Bronchial epithelial cell (primary cell): ENCODE measurements around the gene MRPS2. TPM values are rescaled to one million over a fixed set of nuclear protein-coding genes. Genes with fewer than 3 reads are reported as not detected.
A peak's percentile ranks its signal among the peaks of the same experiment; 100 is the strongest.

ENCODE experiments used
- DNase-seq: peaks from one replicate; pipeline ENCODE4 v3.0.0-alpha.2; 2010; ENCODE audit warnings: low read depth
- FAIRE-seq: peaks from 2 replicates; lab custom pipeline; 2011; peaks lifted over from hg19 to GRCh38; lab: Jason Lieb, UNC
- H3K27me3 ChIP-seq: 2 replicates; pipeline ENCODE4 v1.5.1; 2011; ENCODE audit warnings: low read length; ENCODE audit not compliant: control insufficient read depth, insufficient read depth
- H3K36me3 ChIP-seq: 2 replicates; pipeline ENCODE4 v1.5.1; 2011; ENCODE audit warnings: low read length; ENCODE audit not compliant: control insufficient read depth, insufficient read depth
- H3K4me3 ChIP-seq: 2 replicates; pipeline ENCODE4 v1.5.1; 2011; ENCODE audit warnings: mild to moderate bottlenecking, low read depth, low read length, control low read depth
- total RNA-seq: library from RNA; depleted of rRNA; stranded (reverse); fragments of >200 nt; gene quantifications from 2 replicates; pipeline ENCODE4 v1.2.1, GENCODE V29; 2014
- TF ChIP-seq, protein P1 (sequence below): IDR thresholded peaks from 2 replicates; pipeline ENCODE4 v1.5.1; 2011; ENCODE audit warnings: mild to moderate bottlenecking, moderate library complexity, low read length, control low read depth, inconsistent platforms; ENCODE audit not compliant: insufficient read depth, severe bottlenecking

MRPS2 gene
- total RNA-seq, 1 donor from 2014 or later, result 15.5 TPM

DNA sequence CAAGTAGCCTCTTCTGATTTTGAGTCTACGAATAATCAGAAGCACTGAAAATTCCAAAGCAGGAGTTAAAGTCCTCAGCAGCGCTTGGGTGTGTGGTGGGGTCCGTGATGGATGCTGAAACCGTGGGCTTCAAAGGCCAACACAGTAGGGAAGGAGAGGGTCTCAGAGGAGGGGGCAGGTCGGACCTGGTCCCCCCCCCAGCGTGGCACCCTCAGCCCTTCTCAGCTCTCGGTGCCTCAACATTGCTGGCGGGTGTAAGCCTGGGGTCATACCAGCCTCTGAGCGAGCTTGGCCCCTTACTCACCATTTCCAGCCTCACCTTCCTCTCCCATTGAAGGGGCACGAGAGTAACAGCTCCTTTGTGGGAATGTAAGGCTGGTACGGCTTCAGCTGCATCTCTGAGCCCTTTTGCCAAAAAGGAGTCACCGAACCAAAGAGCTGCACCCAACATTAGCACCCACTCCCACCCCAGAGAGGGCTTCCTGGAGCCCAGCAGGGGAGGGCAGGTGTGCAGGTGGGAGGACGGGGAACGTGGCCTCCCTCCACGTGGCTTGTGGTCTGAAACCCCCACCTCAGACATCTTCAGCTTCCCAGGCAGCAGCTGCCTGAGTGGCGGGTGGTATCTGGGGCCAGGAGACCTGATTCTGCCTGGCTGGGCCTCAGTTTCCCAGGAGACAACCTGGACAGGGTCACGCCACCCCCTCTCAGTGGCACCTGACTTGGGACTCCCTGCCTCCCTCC is 14.0 kb downstream of the MRPS2 start:
- no peak for FAIRE-seq
- no peak overlapping the region for H3K4me3 ChIP-seq
- no peaks in the 10 kb centered on the region for H3K36me3 ChIP-seq
- DNase-seq, result no peak
- TF ChIP-seq, protein P1, sequence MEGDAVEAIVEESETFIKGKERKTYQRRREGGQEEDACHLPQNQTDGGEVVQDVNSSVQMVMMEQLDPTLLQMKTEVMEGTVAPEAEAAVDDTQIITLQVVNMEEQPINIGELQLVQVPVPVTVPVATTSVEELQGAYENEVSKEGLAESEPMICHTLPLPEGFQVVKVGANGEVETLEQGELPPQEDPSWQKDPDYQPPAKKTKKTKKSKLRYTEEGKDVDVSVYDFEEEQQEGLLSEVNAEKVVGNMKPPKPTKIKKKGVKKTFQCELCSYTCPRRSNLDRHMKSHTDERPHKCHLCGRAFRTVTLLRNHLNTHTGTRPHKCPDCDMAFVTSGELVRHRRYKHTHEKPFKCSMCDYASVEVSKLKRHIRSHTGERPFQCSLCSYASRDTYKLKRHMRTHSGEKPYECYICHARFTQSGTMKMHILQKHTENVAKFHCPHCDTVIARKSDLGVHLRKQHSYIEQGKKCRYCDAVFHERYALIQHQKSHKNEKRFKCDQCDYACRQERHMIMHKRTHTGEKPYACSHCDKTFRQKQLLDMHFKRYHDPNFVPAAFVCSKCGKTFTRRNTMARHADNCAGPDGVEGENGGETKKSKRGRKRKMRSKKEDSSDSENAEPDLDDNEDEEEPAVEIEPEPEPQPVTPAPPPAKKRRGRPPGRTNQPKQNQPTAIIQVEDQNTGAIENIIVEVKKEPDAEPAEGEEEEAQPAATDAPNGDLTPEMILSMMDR, result no peak
- no peaks in the 10 kb centered on the region for H3K27me3 ChIP-seq

DNA sequence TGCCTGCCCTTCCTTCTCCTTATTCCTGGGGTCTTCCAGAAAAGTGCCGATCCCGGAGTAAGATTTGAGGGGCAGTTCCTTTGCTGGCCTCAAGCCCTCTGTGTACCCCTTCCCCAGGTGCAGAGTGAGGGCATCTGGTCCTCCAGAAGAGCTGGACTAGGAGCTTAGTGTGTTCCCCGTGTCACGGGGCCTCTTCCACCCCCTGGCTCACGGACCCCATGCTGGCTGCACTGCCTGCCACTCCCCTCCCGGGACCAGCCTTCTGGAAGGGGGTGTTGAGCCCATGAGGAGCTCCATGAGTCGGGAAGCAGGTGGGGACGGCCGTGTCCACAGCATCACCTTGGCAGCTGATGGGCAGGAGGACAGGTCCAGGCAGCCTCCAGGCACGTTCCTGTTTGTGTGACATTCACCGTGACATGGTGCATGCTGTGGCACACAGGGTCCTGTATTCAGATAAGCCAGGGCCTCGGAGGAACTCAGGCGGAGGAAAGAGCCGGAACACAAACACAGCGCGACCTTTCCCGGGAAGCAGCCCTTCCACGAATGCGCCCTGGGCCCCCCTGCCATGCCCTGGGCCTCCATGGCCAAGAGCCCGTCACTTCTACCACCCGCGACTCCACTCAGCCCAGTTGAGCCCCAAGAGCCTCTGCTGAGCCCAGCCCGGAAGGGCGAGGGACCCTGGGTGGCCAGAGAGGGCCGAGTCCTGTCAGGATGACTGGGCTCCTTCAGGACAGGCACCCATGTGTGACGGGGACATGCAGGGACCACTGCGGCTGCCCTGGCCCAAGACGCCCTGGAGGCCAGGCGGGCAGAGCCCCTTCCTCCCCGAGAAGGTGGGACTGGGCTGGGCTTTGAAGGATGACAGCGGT is 14.8 kb downstream of the MRPS2 start:
- no peaks in the 10 kb centered on the region for H3K36me3 ChIP-seq
- TF ChIP-seq, protein P1, result no peak
- no peak overlapping the region for H3K4me3 ChIP-seq
- no peaks in the 10 kb centered on the region for H3K27me3 ChIP-seq
- DNase-seq, result no peak
- FAIRE-seq, result no peak

DNA sequence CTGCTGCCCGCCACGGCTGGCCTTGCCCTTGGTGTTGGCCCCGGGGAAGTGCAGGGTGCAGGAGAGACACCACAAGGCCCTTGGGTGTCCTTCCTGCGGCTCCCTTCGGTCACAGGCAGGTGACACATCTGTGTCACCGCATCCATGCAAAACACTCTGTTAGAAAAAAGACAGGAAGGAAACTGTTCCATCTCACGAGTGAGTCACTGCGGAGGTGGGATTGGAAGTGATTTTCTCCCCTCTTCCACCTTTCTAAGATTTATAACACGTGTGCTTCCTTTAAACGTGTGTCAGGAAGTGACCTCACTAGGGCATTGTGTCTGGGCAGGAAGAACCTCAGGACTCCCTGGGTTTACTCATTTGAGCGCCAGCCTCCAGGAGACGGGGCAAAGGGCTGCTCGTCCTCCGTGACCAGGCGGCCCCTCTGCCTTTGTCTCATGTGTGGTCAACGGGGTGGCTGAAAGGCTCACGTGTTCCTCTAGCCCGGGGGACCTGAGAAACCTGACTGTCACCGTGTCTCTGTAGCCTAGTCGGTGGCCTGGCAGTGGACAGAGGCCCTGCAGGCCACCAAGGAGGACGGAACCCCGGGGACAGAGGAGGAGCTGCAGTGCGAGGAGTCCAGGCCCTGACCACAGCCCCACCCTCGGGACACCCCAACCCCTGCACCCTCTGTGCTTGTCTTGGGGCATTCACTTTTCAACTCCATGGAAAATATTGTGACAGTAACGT is 15.8 kb downstream of the MRPS2 start:
- TF ChIP-seq, protein P1, result no peak
- DNase-seq (no peak), FAIRE-seq (no peak)

DNA sequence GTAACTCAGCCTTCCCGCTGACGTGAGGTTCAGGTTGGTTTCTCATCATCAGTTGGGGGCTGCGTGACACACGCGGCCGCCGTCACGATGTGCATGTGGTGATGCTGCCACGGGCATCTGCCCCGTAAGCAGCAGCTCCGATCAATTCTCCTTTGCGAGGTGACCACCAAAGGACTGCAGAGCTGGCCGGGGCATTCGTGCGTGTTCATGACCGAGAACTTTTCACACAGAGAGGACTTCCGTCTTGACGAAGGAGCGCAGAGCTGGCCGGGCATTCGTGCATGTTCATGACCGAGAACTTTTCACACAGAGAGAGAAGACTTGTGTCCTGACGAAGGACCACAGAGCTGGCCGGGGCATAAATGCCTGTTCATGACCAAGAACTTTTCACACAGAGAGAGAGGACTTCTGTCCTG is 16.9 kb downstream of the MRPS2 start:
- TF ChIP-seq, protein P1, result no peak
- Histone ChIP-seq H3K27me3 (no peaks in the 10 kb centered on the region), H3K4me3 (no peak overlapping the region), H3K36me3 (no peaks in the 10 kb centered on the region)
- FAIRE-seq (no peak), DNase-seq (no peak)

More for the DNA sequence above, 15.8 kb downstream of the MRPS2 start:
- H3K36me3 ChIP-seq, result no peaks in the 10 kb centered on the region
- H3K27me3 ChIP-seq, result no peaks in the 10 kb centered on the region
- H3K4me3 ChIP-seq, result no peak overlapping the region

DNA sequence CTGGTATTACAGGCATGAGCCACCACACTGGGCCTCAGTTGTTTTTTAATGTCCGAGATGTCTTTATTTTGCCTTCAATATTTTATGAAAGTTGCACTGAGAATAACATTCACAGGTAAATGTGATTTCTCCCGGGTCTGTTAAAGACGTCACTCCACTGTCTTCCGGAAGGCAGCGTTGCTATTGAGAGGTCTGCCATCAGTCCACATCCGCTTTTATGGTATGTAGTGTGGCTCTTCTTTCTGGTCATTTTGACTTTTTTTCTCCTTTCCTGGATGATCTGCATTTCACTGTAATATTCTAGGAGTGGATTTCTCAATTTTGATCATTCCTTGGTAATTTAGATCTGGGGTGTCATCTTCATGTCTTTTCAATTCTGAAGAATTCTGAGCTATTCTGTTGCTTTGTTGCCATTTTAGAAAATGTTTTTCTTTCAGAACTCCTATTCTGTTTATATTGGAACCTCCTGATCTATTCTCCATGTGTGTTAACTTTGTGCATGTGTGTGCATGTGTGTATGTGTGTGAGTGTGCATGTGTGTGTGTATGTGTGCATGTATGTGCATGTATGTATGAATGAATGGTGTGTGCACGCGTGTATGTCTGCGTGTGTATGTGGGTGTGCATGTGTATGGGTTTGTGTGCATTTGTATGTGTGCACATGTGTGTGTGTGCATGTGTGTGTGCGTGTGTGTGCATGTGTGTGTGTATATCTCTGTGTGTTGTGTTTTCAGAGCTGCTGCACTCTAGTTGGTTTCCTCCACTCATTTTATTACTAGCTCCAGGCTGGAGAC is 18.9 kb downstream of the MRPS2 start:
- TF ChIP-seq, protein P1, result no peak
- H3K27me3 ChIP-seq, result no peaks in the 10 kb centered on the region
- no peak for DNase-seq
- no peak overlapping the region for H3K4me3 ChIP-seq
- peak; percentile 36 for FAIRE-seq
- no peaks in the 10 kb centered on the region for H3K36me3 ChIP-seq
